Measurements from ENCODE around the gene ITGAE. TPM values are rescaled to one million over a fixed set of nuclear protein-coding genes. Genes with fewer than 3 reads are reported as not detected.

ITGAE gene
- polyA plus RNA-seq, 3 donors from 2014 or later, result 68.2 to 81.9 (median 81.8) TPM

DNA sequence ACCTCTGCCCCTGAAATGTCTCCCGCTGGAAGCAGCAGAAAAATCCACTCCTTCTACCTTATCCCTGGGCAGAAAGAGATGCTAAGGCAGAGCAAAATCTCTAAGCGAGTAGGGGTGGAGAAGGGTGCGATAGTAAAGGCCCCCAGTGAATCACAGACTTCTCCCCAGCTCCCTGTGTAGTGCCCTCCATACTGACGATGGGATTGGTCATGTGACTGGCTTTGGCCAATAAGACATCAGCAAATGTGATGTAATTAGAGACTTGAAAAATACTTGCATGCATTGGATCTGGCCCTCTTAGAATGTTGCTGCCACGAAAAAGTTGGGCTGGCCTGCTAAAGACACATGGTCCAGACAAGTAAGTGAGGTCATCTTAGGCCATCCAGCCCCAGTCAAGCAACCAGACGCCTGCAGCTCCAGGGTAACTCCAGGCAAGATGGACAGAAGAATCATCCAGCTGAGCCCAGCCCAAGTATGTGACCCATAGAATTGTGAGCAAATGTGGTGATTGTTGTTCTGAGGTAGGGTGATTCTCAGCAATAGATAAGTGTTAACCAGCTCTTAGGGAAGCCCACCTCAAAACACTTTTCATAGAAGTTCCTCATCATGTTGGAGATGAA lies 41.3 kb downstream of the ITGAE start:
- DNase-seq, result no peak
- peaks cover 0 to 5% (median 0%) of the 10 kb centered on the region in 6 donors for H3K9me3 Mint-ChIP-seq
- peaks cover 10 to 15% (median 12%) of the 10 kb centered on the region in 3 donors for H3K27me3 Mint-ChIP-seq (ENCODE audit: low read depth in 3 of 3)
- peaks cover 49 to 55% of the 10 kb centered on the region in 2 donors for H3K4me1 Mint-ChIP-seq
- peaks cover 0 to 7% (median 0%) of the 10 kb centered on the region in 3 donors for H3K36me3 Mint-ChIP-seq
- peak overlapping the region in 1 of 5 donors; percentile 31 for H3K4me3 Mint-ChIP-seq
- H3K27ac Mint-ChIP-seq, result peak overlapping the region in 5 of 6 donors; percentile 1 to 89 (median 76)

DNA sequence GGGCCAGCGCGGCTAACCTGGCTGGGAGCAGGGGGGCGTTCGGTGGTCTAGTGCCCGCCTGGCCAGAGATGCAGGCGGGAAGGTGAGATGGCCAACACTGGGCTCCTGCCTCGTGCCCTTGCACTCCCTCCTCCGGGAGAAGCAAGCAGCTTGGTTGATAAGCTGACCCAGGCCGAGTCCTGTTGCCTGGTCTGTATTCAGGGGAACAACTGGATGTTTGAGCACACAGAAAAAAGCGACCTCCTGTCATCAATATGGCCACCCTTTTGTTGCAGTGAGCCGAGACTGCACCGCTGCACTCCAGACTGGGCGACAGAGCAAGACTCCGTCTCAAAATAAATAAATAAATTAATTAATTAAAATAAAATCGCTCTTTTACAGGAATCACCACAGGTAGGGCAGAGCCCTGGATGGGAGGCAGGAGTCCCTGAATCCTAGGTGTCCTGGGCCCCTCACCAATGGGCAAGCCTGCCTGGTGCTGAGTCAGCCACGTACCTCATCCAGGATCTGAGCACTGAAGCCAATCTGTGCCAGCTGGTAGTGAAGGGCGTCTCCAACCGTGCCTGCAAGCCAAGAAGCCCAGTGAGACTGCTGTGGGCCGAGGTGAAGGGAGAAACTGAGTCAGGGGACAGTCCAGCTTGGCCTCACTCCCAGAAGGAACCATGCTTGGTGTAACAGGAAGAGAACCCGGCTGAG lies 45.5 kb downstream of the ITGAE start:
- peak overlapping the region; percentile 23 to 47 (median 33) for H3K4me3 Mint-ChIP-seq
- H3K4me1 Mint-ChIP-seq, result peaks cover 28% of the 10 kb centered on the region in 2 donors
- H3K27me3 Mint-ChIP-seq (ENCODE audit: low read depth in 3 of 3), result peaks cover 6 to 9% (median 7%) of the 10 kb centered on the region in 3 donors
- peak overlapping the region; percentile 64 to 92 (median 76) for H3K27ac Mint-ChIP-seq
- peaks cover 0 to 7% (median 0%) of the 10 kb centered on the region in 3 donors for H3K36me3 Mint-ChIP-seq
- peaks cover 0 to 5% (median 0%) of the 10 kb centered on the region in 6 donors for H3K9me3 Mint-ChIP-seq
- no peak for DNase-seq

DNA sequence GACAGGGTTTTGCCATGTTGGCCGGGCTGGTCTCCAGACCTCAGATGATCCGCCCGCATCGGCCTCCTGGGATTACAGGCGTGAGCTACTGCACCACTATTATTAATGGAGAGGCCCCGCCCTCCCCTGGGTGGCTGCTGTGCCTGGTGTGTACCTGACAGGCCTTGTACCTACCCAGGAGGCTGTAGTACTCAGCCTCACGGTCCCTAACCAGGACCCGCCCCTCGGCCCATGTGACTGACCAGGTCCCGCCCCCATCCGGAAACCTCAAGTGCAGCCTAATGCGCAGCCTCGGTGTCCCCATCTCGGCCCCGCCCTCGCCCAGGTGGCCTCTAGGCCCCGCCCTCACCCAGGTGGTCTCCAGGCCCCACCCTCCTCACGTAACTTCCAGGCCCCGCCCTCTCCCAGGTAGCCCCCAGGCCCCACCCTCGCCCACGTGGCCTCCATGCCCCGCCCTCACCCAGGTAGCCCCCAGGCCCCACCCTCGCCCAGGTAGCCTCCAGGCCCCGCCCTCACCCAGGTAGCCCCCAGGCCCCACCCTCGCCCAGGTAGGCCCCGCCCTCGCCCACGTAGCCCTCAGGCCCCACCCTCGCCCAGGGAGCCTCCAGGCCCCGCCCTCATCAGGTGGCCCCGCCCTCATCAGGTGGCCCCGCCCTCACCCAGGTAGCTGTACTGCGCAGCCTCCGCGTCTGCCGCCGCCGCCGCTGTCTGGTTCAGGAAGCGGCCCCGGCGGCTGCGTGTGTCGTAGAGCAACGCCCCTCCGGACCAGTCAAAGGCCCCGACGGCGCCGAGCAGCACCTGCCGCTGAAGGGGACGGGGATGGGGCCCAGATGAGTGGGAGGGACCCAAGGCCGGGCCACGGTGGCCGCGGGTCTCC lies 46.3 kb downstream of the ITGAE start:
- DNase-seq, result peak; percentile 69 to 77 (median 74)
- H3K4me3 Mint-ChIP-seq, result peak overlapping the region in 4 of 5 donors; percentile 23 to 33 (median 32)
- H3K36me3 Mint-ChIP-seq, result peaks cover 0 to 2% (median 0%) of the 10 kb centered on the region in 3 donors
- peaks cover 6 to 9% (median 7%) of the 10 kb centered on the region in 3 donors for H3K27me3 Mint-ChIP-seq (ENCODE audit: low read depth in 3 of 3)
- peaks cover 24 to 28% of the 10 kb centered on the region in 2 donors for H3K4me1 Mint-ChIP-seq
- H3K27ac Mint-ChIP-seq, result peak overlapping the region in 5 of 6 donors; percentile 37 to 92 (median 68)
- H3K9me3 Mint-ChIP-seq, result peaks cover 0 to 2% (median 0%) of the 10 kb centered on the region in 6 donors

DNA sequence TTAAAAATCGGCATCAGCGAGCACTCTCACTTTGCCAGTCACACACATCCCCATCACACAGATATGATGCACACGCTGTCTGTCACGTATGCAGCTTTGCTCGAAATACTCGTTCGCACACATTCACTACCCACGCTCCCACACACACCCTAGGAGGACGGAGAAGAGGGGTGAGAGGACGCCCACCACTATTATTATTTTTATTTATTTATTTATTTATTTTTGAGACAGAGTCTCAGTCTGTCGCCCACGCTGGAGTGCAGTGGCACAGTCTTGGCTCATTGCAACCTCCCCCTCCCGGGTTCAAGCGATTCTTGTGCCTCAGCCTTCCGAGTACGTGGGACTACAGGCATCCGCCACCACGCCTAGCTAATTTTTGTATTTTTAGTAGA lies 46.9 kb downstream of the ITGAE start:
- H3K9me3 Mint-ChIP-seq, result no peaks in the 10 kb centered on the region
- H3K4me3 Mint-ChIP-seq, result peak overlapping the region in 1 of 5 donors; percentile 41
- no peaks in the 10 kb centered on the region for H3K36me3 Mint-ChIP-seq
- no peak for DNase-seq
- peak overlapping the region in 4 of 6 donors; percentile 34 to 74 (median 55) for H3K27ac Mint-ChIP-seq
- H3K4me1 Mint-ChIP-seq, result peaks cover 22 to 26% of the 10 kb centered on the region in 2 donors
- peaks cover 6 to 9% (median 7%) of the 10 kb centered on the region in 3 donors for H3K27me3 Mint-ChIP-seq (ENCODE audit: low read depth in 3 of 3)

DNA sequence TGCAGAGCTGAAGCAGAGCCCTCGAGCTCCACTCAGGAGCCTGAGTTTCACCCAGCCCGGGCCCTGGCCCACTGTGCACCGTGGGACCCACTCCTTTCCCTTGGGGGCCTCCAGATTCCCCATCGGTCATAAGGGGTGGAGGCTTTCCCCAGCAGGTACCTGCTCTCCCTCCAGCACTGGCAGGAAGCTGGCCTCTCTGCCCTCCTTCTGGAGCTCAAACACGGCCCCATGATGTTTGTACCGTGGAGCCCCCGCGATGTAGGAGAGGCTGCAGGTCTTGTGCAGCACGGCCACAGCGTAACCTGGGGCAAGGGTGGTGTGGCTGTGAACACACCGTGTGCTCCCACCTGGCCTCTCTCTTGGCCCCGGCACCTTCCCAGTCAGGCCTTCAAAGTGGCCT lies 47.4 kb downstream of the ITGAE start:
- no peak for DNase-seq
- Mint-ChIP-seq H3K27me3 (ENCODE audit: low read depth in 3 of 3) (peaks cover 6 to 9% (median 8%) of the 10 kb centered on the region in 3 donors), H3K4me3 (no peak overlapping the region), H3K36me3 (no peaks in the 10 kb centered on the region), H3K4me1 (peaks cover 22 to 26% of the 10 kb centered on the region in 2 donors), H3K27ac (peak overlapping the region in 1 of 6 donors; percentile 61), H3K9me3 (no peaks in the 10 kb centered on the region)

DNA sequence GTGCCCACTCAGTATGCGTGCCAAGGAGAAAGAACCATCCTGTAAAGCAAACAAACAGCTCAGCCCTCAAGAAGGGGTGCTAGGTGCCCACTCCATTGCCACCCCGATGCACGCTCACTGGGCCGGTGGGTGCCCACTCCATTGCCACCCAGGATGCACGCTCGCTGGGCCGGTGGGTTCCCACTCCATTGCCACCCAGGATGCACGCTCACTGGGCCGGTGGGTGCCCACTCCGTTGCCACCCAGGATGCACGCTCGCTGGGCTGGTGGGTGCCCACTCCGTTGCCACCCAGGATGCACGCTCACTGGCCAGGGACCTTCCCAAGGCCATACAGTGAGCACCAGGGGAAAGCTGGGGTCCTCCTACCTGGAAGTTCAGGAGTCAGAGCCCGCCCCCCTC lies 49.2 kb downstream of the ITGAE start:
- DNase-seq, result no peak
- Mint-ChIP-seq H3K36me3 (no peaks in the 10 kb centered on the region), H3K9me3 (no peaks in the 10 kb centered on the region), H3K27ac (no peak overlapping the region), H3K4me1 (peaks cover 15 to 23% of the 10 kb centered on the region in 2 donors), H3K4me3 (no peak overlapping the region), H3K27me3 (ENCODE audit: low read depth in 3 of 3) (peaks cover 7 to 9% (median 7%) of the 10 kb centered on the region in 3 donors)

DNA sequence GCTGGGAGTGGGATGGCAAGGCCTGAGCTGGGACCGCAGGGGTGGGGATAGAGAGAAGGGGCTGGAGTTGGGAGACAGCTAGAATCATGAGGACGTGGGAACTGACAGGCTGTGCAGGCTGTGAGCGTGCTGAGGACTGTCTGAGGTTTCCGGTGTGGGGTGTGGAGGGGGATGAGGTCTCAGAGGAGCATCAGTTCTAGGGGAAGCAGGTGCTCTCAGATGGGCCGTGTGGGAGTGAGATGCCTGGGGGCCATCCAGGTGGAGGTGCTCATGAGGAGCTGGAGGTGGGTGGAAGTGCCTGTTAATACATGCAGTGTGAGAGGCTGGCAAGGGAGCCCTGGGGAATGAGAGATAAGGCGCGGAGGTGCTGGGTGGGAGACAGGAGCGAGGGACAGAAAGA lies 50.1 kb downstream of the ITGAE start:
- Mint-ChIP-seq H3K27ac (peak overlapping the region; percentile 51 to 91 (median 82)), H3K9me3 (no peaks in the 10 kb centered on the region), H3K27me3 (ENCODE audit: low read depth in 3 of 3) (peaks cover 7 to 9% (median 7%) of the 10 kb centered on the region in 3 donors), H3K4me3 (peak overlapping the region; percentile 45 to 80 (median 66)), H3K4me1 (peaks cover 15 to 22% of the 10 kb centered on the region in 2 donors), H3K36me3 (no peaks in the 10 kb centered on the region)
- DNase-seq, result peak in 2 of 3 donors; percentile 39 to 44

DNA sequence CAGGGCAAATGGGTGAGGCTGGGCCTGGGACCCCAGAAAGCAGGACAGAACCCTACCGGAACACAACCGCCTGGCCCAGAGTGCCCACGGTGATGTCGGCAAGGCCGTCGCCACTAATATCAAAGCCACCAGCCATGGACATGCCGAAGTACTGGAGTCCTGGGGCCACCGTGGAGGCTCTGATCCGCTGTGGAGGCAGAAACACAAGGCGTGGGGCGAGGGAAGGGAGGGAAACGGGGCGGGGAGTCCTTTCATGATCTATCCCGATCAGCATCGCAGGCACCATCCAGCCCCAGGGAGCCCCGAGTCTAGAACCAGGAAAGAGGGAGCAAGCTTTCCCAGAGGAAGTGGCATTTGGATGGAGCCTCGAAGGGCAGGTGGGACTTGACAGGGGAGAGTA lies 50.7 kb downstream of the ITGAE start:
- H3K4me3 Mint-ChIP-seq, result peak overlapping the region in 3 of 5 donors; percentile 66 to 80 (median 71)
- peaks cover 3 to 7% (median 6%) of the 10 kb centered on the region in 3 donors for H3K27me3 Mint-ChIP-seq (ENCODE audit: low read depth in 3 of 3)
- H3K4me1 Mint-ChIP-seq, result peaks cover 9 to 18% of the 10 kb centered on the region in 2 donors
- H3K36me3 Mint-ChIP-seq, result no peaks in the 10 kb centered on the region
- DNase-seq, result no peak
- no peaks in the 10 kb centered on the region for H3K9me3 Mint-ChIP-seq
- H3K27ac Mint-ChIP-seq, result peak overlapping the region; percentile 18 to 91 (median 82)

DNA sequence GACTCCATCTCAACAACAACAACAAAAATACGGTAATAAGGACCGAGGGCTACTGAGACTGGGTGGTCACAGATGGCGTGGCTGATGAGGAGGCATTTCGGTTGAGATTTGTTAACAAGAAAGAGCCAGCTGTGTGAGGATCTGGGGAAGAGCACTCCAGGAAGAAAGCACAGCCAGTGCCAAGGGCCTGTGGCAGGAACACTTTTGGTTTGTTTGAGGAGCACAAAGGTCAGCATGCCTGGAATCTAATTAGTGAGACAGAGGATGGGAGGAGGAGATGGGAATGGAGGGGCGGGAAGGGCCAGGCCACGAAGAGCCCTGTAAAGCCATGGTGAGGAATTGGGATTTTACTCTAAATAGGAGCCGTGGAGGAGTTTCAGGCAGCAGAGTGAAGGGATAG lies 52.4 kb downstream of the ITGAE start:
- no peak for DNase-seq
- Mint-ChIP-seq H3K27me3 (ENCODE audit: low read depth in 3 of 3) (peaks cover 3 to 7% (median 6%) of the 10 kb centered on the region in 3 donors), H3K27ac (peak overlapping the region in 2 of 6 donors; percentile 53 to 57), H3K4me1 (peaks cover 9 to 12% of the 10 kb centered on the region in 2 donors), H3K36me3 (no peaks in the 10 kb centered on the region), H3K9me3 (no peaks in the 10 kb centered on the region), H3K4me3 (no peak overlapping the region)

DNA sequence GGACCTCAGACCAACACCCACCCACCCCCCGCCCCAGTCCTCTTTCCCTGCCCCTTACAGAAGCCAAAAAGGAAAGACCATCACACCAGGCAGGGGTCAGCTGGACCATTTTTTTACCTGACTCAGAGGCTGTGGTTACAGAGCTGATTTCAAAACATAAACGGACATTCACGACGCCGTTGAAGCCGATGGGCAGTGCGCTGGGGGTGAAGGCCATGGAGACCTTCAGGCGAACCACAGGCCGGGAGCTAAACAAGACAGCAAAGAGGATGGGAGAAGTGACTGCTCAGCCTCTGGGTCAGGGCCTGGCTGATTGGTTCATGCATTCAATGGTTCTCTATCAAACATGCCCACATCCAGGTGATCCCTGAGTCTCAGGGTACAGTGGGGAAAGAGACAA lies 53.2 kb downstream of the ITGAE start:
- Mint-ChIP-seq H3K36me3 (no peaks in the 10 kb centered on the region), H3K4me3 (no peak overlapping the region), H3K27me3 (ENCODE audit: low read depth in 3 of 3) (peaks cover 3 to 7% (median 5%) of the 10 kb centered on the region in 3 donors), H3K27ac (peak overlapping the region in 1 of 6 donors; percentile 2), H3K4me1 (peaks cover 9 to 12% of the 10 kb centered on the region in 2 donors), H3K9me3 (no peaks in the 10 kb centered on the region)
- no peak for DNase-seq

DNA sequence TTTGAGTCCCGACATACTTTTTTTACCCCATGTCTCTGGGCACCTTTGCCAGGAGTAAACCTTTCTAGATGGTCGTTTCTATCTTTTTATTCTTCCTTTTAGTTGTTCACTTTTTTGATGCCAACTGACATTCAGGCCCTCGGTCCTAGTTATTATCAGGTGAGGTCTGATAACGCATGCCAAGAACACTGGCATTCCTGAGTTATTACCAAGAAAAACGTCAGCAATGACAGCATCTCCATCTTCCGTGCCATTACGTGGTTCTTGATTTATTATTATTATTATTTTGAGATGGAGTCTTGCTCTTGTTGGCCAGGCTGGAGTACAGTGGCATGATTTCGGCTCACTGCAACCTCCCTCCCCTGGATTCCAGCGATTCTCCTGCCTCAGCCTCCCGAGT lies 55.9 kb downstream of the ITGAE start:
- Mint-ChIP-seq H3K9me3 (no peaks in the 10 kb centered on the region), H3K4me3 (no peak overlapping the region), H3K27ac (no peak overlapping the region), H3K36me3 (peaks cover 0 to under 1% (median 0%) of the 10 kb centered on the region in 3 donors), H3K4me1 (peaks cover 7 to 15% of the 10 kb centered on the region in 2 donors), H3K27me3 (ENCODE audit: low read depth in 3 of 3) (peaks cover 1 to 4% (median 3%) of the 10 kb centered on the region in 3 donors)
- DNase-seq, result no peak

DNA sequence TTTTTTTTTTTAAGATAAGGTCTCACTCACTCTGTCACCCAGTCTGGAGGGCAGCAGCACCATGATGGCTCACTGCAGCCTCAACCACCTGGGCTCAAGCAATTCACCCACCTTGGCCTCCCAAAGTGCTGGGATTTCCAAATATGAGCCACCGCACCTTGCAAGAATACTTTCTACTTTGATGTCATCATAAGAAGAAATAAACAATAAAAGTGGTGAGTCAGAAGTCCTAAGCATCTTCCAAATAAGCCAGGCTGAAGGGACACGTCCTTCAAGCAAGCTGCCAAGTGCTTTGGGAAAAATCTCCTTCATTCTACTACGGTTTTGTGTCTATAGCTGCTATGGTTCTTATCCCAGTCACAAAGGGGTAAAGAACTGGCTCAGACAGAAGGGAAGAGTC lies 57.0 kb downstream of the ITGAE start:
- Mint-ChIP-seq H3K27me3 (ENCODE audit: low read depth in 3 of 3) (peaks cover 1 to 4% (median 3%) of the 10 kb centered on the region in 3 donors), H3K4me1 (peaks cover 14 to 25% of the 10 kb centered on the region in 2 donors), H3K9me3 (no peaks in the 10 kb centered on the region), H3K36me3 (peaks cover 0 to 3% (median 0%) of the 10 kb centered on the region in 3 donors), H3K4me3 (no peak overlapping the region), H3K27ac (no peak overlapping the region)
- DNase-seq, result no peak

DNA sequence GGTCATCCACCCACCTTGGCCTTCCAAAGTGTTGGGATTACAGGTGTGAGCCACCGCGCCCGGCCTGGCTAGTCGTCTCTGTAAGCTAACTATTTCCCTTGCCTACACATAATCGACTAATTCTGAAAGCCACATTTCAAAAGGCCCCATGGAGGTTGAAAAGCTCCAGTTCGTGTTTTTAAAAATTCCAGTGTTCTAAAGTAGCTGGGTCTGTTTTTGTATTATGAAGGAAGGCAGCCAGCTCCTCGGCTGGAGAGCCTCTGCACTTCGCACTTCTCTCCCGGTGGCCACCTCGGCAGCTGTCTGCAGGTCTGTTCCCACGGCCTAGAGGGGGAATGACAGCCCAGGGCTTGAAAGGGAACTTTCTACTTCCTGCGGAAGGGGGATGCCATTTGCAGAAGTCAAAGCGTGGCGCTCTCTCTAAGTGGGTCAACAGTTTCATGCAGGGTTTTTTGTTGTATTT lies 60.3 kb downstream of the ITGAE start:
- Mint-ChIP-seq H3K27ac (peak overlapping the region in 5 of 6 donors; percentile 34 to 90 (median 81)), H3K36me3 (peaks cover 0 to 3% (median 0%) of the 10 kb centered on the region in 3 donors), H3K4me1 (peaks cover 31 to 44% of the 10 kb centered on the region in 2 donors), H3K9me3 (no peaks in the 10 kb centered on the region), H3K27me3 (ENCODE audit: low read depth in 3 of 3) (peaks cover 2 to 4% (median 3%) of the 10 kb centered on the region in 3 donors), H3K4me3 (peak overlapping the region; percentile 24 to 70 (median 49))
- peak; percentile 40 to 44 (median 43) for DNase-seq
